Ascending aorta (tissue), 2 donors: ENCODE data around the gene RPS5. TPM values are rescaled to one million over a fixed set of nuclear protein-coding genes. Genes with fewer than 3 reads are reported as not detected.
"Not testable (repeated sequence)": the region's sequence is repeated elsewhere in the genome, so short reads cannot be mapped to it uniquely, and the experiment has no call there.

Source experiments
- DNase-seq, 2 donors: peaks; one replicate each; pipeline ENCODE4 v3.0.0-alpha.2; 2019; ENCODE audit warnings: low spot score in 2 of 2
- H3K27ac ChIP-seq, 2 donors: fragments of 200-600 bp; sonication (generic); one replicate each; pipeline ENCODE4 v1.5.1; 2016 to 2017; ENCODE audit warnings: mild to moderate bottlenecking in 1 of 2
- H3K27me3 ChIP-seq: fragments of 200-600 bp; sonication (generic); one replicate; pipeline ENCODE4 v1.5.1; 2017
- H3K36me3 ChIP-seq, 2 donors: fragments of 200-600 bp; sonication (generic); one replicate each; pipeline ENCODE4 v1.5.1; 2016
- H3K4me1 ChIP-seq, 2 donors: fragments of 200-600 bp; sonication (generic); one replicate each; pipeline ENCODE4 v1.5.1; 2016 to 2017; ENCODE audit warnings: mild to moderate bottlenecking in 1 of 2
- H3K4me3 ChIP-seq, 2 donors: fragments of 200-600 bp; sonication (generic); one replicate each; pipeline ENCODE4 v1.5.1; 2016 to 2017; ENCODE audit warnings: mild to moderate bottlenecking in 1 of 2
- H3K9me3 ChIP-seq, 2 donors: fragments of 200-600 bp; sonication (generic); one replicate each; pipeline ENCODE4 v1.5.1; 2016
- intact Hi-C: fragments of 100-400 bp; cut with DNase I; formaldehyde crosslinking; loops from one replicate; pipeline ENCODE4 v1.15.1; 2023
- total RNA-seq: library from RNA; depleted of rRNA; stranded (reverse); fragments of >200 nt; gene quantifications from one replicate; pipeline ENCODE4 v1.1.0, GENCODE V29; 2016
- TF ChIP-seq, protein P1 (sequence below), 3 experiments: fragments of 200-600 bp in 2 of 3; fragments of 450-650 bp in 1 of 3; sonication (generic) in 2 of 3; IDR thresholded peaks; one replicate each; pipeline ENCODE4 v1.5.1; 2016 to 2019; ENCODE audit warnings: antibody characterized with exemption in 3 of 3, mild to moderate bottlenecking in 1 of 3, moderate library complexity in 1 of 3

Gene RPS5
- total RNA-seq, 1 donor from 2014 or later, result 1,483 TPM

DNA sequence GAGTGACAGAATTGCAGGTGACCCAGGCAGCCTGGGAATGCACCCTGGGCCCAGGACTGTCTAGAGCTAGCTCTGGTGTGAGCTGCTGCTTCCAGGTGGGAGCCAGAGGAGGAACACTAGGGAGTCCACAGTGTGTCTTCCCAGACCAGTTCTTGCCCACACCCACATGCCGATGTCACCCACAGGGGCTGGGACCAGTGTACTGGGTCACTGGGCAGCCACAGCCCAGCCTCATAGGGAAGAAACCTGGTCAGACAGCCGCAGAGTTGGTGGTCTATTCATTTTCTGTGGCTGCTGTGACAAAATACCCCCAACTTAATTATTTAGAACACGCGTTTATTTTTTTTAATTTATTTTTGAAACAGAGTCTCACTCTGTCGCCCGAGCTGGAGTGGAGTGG is 11.5 kb downstream of the RPS5 start:
- no peak for DNase-seq
- TF ChIP-seq, protein P1, sequence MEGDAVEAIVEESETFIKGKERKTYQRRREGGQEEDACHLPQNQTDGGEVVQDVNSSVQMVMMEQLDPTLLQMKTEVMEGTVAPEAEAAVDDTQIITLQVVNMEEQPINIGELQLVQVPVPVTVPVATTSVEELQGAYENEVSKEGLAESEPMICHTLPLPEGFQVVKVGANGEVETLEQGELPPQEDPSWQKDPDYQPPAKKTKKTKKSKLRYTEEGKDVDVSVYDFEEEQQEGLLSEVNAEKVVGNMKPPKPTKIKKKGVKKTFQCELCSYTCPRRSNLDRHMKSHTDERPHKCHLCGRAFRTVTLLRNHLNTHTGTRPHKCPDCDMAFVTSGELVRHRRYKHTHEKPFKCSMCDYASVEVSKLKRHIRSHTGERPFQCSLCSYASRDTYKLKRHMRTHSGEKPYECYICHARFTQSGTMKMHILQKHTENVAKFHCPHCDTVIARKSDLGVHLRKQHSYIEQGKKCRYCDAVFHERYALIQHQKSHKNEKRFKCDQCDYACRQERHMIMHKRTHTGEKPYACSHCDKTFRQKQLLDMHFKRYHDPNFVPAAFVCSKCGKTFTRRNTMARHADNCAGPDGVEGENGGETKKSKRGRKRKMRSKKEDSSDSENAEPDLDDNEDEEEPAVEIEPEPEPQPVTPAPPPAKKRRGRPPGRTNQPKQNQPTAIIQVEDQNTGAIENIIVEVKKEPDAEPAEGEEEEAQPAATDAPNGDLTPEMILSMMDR (IDR thresholded peaks at IDR 0.05), result no peak
- Histone ChIP-seq H3K4me1 (peaks cover 7 to 10% of the 10 kb centered on the region in 2 donors), H3K27ac (no peak overlapping the region), H3K4me3 (no peak overlapping the region), H3K9me3 (no peaks in the 10 kb centered on the region), H3K36me3 (peaks cover 11 to 17% of the 10 kb centered on the region in 2 donors), H3K27me3 (no peaks in the 10 kb centered on the region)
- intact Hi-C loops, result no loop called here

DNA sequence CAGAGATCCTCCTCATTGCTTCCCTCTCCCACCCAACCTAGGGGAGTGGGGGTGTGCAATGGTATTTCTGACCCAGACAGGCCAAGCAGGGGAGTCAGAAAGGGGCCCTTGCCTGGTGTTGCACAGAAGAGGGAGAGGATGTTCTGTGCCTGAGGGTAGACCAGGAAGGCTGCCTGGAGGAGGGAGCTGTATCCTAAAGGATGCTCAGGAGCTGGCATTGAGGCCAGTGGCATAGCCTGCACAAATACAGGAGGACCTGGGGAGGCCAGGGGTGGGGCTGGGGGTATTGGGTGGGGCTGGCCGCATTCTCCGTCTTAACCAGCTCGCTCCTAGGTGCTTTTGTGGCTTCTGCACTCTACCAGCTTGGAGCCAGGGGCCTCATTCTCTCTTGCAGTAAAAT is 12.8 kb downstream of the RPS5 start:
- peaks cover 7 to 10% of the 10 kb centered on the region in 2 donors for H3K4me1 ChIP-seq
- H3K9me3 ChIP-seq, result no peaks in the 10 kb centered on the region
- H3K27me3 ChIP-seq, result no peaks in the 10 kb centered on the region
- peak overlapping the region in 1 of 2 donors; percentile 67 for H3K4me3 ChIP-seq
- H3K36me3 ChIP-seq, result peaks cover 0 to 3% of the 10 kb centered on the region in 2 donors
- intact Hi-C loops, result loop anchor here (2.0 kb wide), 1 partner anchor 99 kb away; no protein-coding TSS in a partner anchor
- DNase-seq, result no peak
- no peak overlapping the region for H3K27ac ChIP-seq
- TF ChIP-seq, protein P1 (IDR thresholded peaks at IDR 0.05), result no peak

DNA sequence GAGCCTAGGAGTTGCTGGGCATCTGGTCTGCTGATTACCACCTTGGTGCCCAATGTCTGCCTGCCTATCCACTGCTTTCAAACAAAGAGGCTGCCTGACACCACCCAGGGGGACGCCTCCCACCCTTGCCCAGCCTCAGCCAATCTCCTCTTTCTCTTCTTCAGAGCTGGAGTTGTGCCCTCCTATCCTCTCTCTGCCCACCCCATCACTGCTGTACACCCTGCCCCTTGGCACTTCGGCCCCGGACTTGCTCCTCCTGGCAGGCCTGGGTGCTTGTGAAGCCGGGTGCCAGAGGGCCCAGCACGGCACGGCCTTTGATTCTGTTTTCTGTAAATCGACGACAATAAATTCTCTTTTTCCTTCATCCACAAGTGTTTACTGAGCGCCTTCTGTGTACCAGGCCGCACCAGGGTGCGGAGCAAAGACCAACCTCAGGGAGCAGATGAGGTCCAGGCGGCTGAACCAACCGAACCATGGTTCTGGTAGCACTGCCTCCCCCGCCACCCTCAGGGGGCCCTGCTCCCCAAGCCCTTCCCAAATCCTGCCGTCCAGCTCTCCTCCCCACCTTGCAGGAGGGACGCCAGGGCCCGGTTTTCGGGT is 13.3 kb downstream of the RPS5 start:
- Histone ChIP-seq H3K4me3 (peak overlapping the region; percentile 66 to 67), H3K27ac (no peak overlapping the region), H3K9me3 (no peaks in the 10 kb centered on the region), H3K4me1 (peaks cover 7 to 10% of the 10 kb centered on the region in 2 donors), H3K27me3 (no peaks in the 10 kb centered on the region), H3K36me3 (no peaks in the 10 kb centered on the region)
- DNase-seq, result no peak
- TF ChIP-seq, protein P1 (IDR thresholded peaks at IDR 0.05), result no peak
- intact Hi-C loops, result loop anchor here (2.0 kb wide), 1 partner anchor 98 kb away; no protein-coding TSS in a partner anchor

DNA sequence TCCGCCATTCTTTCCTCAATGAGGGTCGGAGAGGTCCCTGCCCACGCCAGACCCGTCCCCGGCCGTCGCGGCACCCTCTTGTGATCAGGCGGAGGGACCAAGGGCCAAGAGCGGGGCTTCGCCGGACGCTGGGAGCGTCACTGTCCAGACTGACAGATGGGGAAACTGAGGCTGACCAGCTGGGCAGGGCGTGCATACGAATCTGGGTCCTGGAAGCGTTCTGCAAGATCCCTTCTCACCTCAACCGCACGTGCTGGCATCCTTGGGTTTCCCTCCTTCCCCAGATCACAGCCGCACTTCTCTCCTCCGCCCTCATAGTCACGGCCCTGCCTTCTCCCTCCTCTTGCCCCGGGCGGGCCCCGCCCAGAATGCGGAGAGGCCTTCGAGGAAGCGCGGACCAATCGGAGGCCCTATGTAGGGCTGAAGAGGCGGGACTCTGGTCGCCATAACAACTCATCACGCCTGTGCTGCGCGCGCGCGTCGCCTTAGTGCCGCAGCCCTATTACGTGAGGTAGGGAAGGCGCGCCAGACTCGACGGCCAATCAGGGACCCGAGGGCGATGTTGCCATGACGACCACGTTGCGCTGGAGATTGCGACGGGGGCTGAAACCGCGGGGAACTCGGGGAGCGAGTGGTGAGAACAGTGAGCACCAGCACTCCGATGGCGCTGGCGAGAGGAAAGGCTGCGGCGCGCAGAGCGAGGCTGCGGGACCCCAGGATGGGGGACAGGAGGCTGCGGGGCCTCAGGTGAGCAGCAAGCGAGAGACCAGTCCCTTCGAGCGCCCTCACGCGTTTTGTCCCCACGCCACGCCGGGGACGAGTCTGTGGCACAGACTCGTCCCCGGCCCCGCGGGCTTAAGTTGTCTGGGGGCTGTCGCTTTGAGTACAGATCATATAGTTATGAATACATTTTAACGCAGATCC is 14.1 kb downstream of the RPS5 start:
- no peaks in the 10 kb centered on the region for H3K9me3 ChIP-seq
- intact Hi-C loops, result loop anchor here (1.0 to 2.0 kb wide), 5 partner anchors 14 to 158 kb away; partner anchors contain the start of genes RPS5, ZNF132 and ZNF837
- peak overlapping the region; percentile 66 to 67 for H3K4me3 ChIP-seq
- no peaks in the 10 kb centered on the region for H3K36me3 ChIP-seq
- no peak overlapping the region for H3K27ac ChIP-seq
- TF ChIP-seq, protein P1 (IDR thresholded peaks at IDR 0.05), result peak in 1 of 3 experiments; percentile 30
- H3K27me3 ChIP-seq, result no peaks in the 10 kb centered on the region
- peak; percentile 99 for DNase-seq
- H3K4me1 ChIP-seq, result peaks cover 7 to 10% of the 10 kb centered on the region in 2 donors

DNA sequence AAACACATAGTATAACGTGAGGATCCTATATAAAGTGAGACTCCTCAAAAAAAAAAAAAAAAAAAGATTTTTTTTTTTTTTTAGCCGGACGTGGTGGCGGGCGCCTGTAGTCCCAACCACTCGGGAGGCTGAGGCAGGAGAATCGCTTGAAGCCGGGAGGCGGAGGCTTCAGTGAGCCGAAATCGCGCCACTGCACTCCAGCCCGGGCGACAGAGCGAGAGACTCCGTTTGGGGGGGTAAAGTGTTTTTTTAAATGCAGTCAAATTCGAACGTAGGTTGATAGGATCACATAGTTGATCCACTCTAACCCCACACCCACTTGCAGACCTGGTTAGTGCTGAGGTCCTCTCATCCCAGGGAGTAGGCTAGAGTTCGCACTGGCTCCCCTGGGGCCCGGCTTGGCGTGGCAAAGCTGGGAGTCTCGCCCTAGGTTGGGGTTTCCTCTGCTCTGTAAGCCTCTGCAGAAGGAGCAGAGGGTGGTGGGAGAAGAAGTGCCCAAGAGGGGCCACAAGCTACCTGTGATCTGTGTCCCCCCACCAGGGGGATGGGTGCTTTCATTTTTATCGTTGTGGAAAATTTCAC is 14.9 kb downstream of the RPS5 start:
- H3K4me1 ChIP-seq, result peaks cover 7 to 10% of the 10 kb centered on the region in 2 donors
- no peak overlapping the region for H3K27ac ChIP-seq
- no peaks in the 10 kb centered on the region for H3K36me3 ChIP-seq
- no peaks in the 10 kb centered on the region for H3K27me3 ChIP-seq
- peak overlapping the region; percentile 66 to 67 for H3K4me3 ChIP-seq
- intact Hi-C loops, result loop anchor here (1.0 to 2.0 kb wide), 5 partner anchors 15 to 157 kb away; partner anchors contain the start of genes RPS5, ZNF132 and ZNF837
- H3K9me3 ChIP-seq, result no peaks in the 10 kb centered on the region
- TF ChIP-seq, protein P1 (IDR thresholded peaks at IDR 0.05), result no peak
- DNase-seq, result no peak

DNA sequence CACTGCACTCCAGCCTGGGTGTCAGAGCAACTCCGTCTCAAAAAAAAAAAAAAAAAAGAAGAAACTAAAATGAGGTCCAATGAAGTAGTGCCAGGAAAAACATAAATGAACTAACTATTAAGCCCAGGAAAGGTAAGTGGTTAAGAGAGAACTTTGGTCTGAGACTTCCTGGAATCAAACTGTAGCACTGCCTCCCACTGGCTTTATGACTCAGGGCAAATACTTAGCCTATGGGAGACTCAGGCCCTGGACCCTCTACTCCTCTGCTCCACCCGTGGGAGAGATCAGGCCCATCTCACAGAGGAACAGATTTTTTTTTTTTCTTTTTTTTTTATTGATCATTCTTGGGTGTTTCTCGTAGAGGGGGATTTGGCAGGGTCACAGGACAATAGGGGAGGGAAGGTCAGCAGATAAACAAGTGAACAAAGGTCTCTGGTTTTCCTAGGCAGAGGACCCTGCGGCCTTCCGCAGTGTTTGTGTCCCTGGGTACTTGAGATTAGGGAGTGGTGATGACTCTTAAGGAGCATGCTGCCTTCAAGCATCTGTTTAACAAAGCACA is 16.9 kb downstream of the RPS5 start:
- H3K4me1 ChIP-seq, result peaks cover 7 to 17% of the 10 kb centered on the region in 2 donors
- H3K9me3 ChIP-seq, H3K4me3 ChIP-seq, H3K27ac ChIP-seq, DNase-seq, H3K27me3 ChIP-seq, intact Hi-C loops, H3K36me3 ChIP-seq: not testable (repeated sequence)
